IPS-18c (cell line): ENCODE results near the gene SUGT1.
"Not testable (repeated sequence)": the region's sequence is repeated elsewhere in the genome, so short reads cannot be mapped to it uniquely, and the experiment has no call there.

Source experiments
- H3K4me3 ChIP-seq: 2 replicates; pipeline ENCODE4 v1.7.0; 2013; ENCODE audit warnings: low read depth, mild to moderate bottlenecking, low read length, moderate library complexity; ENCODE audit not compliant: insufficient read depth
- H3K9me3 ChIP-seq: one replicate; pipeline ENCODE4 v1.6.1; 2013; ENCODE audit warnings: mild to moderate bottlenecking, low read length, moderate library complexity; ENCODE audit not compliant: control insufficient read depth, insufficient read depth

SUGT1 gene

DNA sequence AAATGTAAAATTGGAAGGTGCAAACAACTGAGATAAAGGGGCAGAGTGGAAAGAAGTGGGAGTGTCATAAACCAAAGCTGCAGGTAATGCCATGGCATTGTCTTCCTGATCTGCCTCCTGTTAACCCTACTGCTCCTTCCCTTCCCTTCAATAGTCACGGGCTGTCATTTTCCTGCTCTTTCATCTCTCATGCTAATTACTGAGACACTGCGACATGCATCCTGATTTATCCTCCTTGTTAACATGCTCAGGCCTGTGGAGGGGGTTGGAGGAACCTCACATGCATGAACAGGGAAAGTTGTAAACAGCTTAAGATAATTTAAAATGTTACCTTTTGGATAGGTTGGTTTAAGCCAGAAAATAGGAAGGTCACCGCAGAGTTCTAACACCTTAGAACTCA is 59.7 kb downstream of the SUGT1 start:
- H3K4me3 ChIP-seq = no peak overlapping the region
- H3K9me3 ChIP-seq = peaks cover 3% of the 10 kb centered on the region

DNA sequence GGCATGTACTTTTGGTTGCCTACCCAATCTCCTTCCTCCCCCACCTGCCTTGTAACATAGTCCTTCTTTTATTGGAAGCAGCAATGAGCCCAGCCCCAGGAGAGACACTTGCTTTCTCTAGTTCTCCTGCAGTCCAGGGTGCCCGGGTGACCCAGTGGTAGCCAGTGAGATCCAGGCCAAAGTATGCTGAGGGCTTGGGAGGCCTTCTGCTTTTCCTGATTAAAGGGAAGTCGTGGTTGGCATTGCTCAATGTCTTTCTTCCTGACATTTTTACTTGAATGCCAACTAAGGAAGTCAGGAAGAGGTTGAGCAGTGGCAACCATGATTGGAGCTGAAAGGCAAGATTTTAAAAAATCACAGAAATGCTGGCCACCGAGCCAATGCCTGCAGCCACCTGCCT is 61.3 kb downstream of the SUGT1 start:
- peaks cover 3% of the 10 kb centered on the region for H3K9me3 ChIP-seq
- no peak overlapping the region for H3K4me3 ChIP-seq

DNA sequence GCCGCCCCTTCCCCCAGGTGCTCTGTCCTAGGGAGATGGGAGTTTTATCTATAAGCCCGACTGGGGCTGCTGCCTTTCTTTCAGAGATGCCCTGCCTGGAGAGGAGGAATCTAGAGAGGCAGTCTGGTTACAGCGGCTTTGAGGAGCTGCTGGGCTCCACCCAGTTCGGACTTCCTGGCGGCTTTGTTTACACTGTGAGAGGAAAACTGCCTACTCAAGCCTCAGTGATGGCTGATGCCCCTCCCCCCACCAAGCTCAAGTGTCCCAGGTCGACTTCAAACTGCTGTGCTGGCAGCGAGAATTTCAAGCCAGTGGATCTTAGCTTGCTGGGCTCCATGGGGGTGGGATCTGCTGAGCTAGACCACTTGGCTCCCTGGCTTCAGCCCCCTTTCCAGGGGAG is 68.3 kb downstream of the SUGT1 start:
- peaks cover 15% of the 10 kb centered on the region for H3K9me3 ChIP-seq
- not testable (repeated sequence) for H3K4me3 ChIP-seq

DNA sequence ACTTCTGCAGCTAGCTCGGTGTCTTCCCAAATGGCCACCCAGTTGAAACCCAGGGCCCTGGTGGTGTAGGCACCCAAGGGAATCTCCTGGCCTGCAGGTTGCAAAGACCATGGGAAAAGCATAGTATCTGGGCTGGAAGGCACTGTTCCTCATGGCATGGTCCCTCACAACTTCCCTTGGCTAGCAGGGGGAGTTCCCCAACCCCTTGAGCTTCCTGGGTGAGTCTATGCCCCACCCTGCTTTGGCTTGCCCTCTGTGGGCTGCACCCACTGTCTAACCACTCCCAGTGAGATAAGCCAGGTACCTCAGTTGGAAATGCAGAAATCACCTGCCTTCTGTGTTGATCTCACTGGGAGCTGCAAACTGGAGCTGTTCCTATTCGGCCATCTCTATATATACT is 68.7 kb downstream of the SUGT1 start:
- not testable (repeated sequence) for H3K4me3 ChIP-seq
- peaks cover 15% of the 10 kb centered on the region for H3K9me3 ChIP-seq

DNA sequence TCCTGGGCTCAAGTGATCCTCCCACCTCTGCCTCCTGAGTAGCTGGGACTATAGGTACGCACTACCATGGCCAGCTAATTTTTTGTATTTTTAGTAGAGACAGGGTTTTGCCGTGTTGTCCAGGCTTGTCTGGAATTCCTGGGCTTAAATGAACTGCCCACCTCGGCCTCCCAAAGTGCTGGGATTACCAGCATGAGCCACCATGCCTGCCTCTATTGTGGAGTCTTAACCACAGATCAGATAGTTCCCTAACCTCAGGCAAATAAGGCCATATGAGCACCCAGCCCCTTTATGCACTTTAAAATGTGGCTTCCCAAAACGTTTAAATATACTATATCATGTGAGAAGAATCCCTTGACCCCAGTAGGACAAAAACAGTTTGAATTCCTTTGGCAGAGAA is 70.5 kb downstream of the SUGT1 start:
- no peak overlapping the region for H3K4me3 ChIP-seq
- peaks cover 12% of the 10 kb centered on the region for H3K9me3 ChIP-seq

DNA sequence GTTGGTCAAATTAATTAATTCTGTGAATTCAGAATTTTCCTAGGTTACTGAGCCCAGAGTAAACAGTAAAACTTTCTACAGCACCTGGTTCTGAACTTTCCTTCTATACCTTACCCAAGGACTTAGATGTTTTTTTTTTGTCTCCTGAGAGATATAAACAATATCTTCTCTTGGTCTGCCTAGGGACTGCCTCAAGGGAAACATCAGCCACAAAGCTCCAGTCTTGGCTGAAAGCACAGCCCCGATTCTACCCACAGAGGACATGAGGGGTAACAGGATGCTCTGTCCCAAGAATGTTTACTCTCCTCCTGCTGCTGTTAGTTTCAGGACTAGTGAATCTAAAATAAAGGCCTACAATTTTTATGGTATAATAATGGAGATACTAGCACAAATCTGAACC is 72.7 kb downstream of the SUGT1 start:
- no peak overlapping the region for H3K4me3 ChIP-seq
- peaks cover 11% of the 10 kb centered on the region for H3K9me3 ChIP-seq

DNA sequence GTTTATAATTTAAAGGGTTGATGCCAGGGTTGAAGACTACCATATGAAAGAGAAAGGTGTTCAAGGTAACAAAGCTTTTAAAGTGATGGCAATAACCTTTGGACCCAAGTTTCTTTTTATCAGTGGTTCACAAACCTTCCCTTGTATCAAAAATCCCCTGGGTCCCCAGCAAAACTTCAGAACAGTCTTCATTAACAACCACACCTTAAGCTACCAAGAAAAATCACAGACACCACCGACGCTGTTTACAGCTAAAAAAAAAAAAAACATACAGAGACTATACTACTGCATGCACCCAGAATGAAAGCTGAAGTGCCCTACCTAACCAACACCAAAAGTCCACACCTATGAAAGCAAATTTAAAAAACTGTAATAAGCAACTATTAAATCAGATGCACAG is 73.6 kb downstream of the SUGT1 start:
- Histone ChIP-seq H3K9me3 (peaks cover 6% of the 10 kb centered on the region), H3K4me3 (no peak overlapping the region)

DNA sequence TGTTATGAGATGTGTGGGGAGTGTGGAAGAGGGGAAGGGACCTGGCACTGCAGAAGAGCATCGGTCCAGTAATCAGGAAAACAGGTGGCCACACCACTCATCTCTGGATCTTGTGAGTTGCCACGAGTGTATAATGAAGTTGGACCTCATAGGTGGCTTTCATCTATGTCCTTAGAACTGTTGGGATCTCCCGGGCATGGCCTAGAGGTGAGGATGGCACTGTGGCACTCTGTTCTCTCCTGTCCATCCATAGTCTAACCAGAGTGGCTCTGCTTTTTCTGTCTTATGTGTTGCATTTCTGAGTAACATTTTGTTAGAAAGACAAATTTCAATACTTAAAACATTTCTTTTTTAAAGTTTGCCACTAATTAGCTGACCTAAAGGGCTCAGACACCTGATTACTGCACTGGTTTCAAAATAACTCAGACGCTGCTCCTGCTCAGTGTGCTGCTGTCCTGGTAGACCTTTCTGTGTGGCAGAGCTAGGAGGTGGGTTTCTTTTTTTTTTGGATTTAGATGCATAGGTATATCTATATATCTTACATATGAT is 81.5 kb downstream of the SUGT1 start:
- Histone ChIP-seq H3K4me3 (no peak overlapping the region), H3K9me3 (no peaks in the 10 kb centered on the region)

DNA sequence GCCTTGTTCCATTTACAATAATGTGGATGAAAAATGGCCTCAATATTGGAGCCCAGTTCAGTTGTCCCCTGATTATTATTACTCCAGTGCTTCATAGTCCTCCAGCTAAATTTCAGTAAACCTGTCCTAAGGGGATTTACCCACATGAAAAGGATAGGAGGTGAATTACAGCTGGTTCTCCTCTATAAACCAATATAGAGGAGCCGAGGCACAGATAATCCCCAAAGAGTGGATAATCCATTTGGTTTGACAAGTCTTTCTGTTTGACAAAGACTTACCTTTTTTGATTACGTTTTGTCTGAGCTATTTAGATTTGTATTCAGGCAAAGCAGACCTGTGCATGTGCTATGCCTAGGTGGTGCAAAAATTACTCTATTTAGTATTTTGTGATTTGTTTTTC is 84.3 kb downstream of the SUGT1 start:
- Histone ChIP-seq H3K4me3 (no peak overlapping the region), H3K9me3 (no peaks in the 10 kb centered on the region)

DNA sequence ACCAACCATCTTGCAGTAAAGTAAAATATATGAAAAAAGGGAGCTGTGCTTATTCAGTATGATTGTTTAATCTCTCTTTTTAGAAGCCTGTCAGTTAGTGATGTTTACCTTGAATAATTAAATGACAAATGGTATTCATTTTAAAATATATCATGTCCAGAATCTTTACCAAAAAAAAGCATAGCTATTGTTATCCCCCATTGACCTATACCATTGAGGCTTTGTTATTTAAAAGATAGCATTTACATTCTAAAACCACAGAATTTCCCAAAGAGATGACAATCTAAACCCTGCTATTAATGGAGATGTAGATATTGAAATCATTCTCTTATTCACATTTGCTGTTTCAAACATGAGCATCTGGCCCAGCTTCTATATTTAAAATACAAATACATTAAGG is 84.8 kb downstream of the SUGT1 start:
- Histone ChIP-seq H3K9me3 (no peaks in the 10 kb centered on the region), H3K4me3 (no peak overlapping the region)

DNA sequence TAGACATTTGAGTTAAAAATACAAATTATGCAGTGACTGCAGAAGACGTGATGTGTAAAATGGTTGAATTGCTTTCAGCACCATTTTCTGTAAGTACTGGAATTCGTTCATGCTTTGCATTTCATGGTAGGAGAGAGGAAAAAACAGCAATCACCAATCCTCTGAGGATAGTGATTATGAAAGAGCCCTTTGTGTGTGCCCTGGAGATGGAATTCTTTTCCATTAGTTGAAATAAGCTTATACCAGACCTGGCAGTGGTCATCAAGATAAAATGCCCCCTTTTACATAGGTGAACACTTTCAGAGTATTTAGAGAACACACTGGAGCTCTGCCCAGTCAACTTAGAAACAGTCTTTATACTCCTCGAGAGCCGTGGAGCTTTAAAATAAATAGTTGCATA is 85.3 kb downstream of the SUGT1 start:
- H3K4me3 ChIP-seq = no peak overlapping the region
- no peaks in the 10 kb centered on the region for H3K9me3 ChIP-seq

DNA sequence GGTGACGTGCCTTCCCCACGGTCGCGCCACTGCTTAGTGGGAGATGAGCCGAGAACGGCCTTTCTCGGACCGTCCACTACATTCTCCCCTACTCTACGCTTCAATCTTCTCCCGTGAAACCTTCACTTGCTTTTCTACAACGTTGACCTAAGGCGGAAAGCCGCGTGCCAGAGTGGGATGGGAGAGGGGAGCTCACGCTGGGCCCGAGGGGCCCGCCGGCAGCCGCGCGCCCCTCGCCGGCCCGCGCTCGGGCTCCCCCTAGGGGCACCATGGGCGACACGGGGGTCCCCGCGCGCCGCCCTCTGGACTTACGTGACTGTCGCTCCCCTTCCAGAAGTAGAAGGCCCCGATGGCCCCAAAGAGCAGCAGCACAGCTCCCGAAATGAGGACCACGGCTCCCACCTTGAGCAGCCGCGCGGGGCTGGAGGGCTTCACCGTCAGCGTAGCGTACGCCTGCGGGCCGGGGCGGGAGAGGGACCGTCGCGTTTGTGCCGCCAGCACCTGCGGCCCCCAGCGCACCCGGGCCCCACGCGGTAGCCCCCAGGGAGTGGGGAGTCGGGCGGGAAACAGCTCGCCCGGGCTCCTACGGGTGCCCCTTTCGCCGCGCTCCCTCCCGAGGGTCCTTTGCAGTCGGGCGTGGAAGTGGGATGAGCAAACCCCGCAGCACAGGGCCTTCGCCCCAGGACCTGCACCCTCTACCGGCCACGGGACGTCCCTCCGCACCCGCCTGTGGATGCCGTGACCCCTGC is 86.3 kb downstream of the SUGT1 start:
- H3K4me3 ChIP-seq = peak overlapping the region; percentile 66
- no peaks in the 10 kb centered on the region for H3K9me3 ChIP-seq

DNA sequence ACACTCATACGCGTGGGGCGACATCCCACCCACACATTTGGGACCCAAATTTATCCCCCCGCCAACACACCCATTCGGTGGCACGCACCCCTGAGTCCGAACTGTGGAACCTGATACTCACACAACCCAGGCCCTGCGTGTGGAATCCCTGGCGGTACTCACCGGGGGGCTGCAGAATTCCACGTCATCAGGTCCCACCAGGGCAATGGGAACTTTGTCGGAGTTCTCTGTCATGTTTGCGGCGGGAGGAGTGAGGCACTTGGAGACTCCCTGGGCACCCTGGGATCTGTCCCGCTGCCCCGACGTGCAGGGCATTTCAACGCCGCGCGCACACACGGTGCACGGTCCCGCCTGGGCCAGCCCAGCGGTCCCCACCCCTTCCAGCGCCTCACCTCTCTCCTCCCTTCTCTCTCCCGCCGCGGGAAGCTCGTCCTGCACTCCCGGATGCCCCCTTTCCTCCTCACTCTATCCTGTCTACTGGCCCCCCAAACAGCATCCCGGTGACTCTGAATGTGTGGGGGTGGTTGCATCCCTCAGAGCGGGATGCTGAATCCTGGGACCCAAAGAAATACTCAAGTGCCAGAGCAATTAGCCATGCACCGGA is 86.9 kb downstream of the SUGT1 start, which contains the start of gene CNMD:
Gene CNMD, minus strand, starts transcription at position 353 of the 604 bp plus-strand sequence. Its CDS starts 119 bp downstream, at position 234.
- Histone ChIP-seq H3K4me3 (peak within 1 kb of the TSS; percentile 66), H3K9me3 (no peaks in the 10 kb centered on the region)

DNA sequence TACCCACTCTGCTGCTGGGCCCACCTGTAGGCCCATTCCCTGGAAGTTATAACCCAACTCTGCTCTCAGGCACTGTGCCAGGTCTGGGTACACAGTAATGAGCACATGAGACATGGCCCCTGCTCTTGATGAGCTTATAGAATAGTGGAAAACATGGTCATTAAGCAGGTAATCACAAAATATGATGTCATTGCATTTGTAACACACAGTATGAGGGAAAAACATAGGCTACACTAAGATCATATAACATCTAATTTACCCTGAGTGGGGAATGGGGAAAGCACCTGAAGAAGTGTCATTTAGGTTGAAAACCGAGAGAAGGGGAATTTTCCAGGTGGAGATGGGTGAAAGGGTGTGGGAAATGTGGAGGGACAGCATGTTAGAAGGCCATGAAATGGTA is 90.9 kb downstream of the SUGT1 start:
- H3K9me3 ChIP-seq = no peaks in the 10 kb centered on the region

DNA sequence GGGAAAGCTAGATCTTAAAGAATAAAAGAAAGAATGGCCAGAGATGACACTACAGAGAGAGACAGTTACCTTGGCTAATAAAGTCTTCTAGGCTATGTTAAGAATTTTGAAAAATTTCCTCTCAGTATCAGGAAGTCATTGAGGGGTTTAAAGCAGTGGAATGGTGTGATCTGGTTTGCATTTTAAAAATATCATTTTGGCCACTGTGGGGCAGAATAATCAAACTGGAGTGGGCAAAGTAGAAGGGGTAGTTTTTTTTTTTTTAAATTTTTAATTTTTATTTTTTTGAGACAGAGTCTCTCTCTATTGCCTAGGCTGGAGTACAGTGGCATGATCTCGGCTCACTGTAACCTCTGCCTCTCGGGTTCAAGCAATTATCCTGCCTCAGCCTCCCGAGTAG is 91.4 kb downstream of the SUGT1 start:
- Histone ChIP-seq H3K4me3 (no peak overlapping the region), H3K9me3 (no peaks in the 10 kb centered on the region)

More for the DNA sequence above, 90.9 kb downstream of the SUGT1 start:
- no peak overlapping the region for H3K4me3 ChIP-seq

DNA sequence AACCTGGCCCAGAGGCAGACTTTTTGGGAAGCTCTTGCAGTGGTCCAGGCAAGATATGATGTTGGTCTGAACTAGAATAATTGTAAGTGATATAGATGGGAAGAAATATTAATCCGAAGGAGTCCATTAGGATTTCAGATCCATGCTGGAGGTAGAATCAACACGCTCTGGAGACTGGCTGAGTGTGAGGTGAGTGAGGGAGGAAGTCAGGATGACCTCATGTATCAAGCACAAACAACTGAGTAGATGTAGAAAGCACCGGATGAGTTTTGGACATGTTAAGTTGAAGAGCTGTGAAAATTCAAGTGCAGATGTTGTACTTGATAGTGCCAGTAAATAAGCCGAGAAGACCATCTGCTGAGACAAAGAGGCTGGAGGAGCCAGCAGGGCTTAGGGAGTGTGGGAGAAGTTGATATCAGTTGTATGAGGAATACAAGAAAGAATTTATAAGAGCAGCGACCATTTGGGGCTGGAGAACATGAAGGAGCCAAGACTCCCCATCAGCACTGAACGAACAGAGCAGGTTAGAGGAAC is 92.3 kb downstream of the SUGT1 start:
- H3K4me3 ChIP-seq = no peak overlapping the region

DNA sequence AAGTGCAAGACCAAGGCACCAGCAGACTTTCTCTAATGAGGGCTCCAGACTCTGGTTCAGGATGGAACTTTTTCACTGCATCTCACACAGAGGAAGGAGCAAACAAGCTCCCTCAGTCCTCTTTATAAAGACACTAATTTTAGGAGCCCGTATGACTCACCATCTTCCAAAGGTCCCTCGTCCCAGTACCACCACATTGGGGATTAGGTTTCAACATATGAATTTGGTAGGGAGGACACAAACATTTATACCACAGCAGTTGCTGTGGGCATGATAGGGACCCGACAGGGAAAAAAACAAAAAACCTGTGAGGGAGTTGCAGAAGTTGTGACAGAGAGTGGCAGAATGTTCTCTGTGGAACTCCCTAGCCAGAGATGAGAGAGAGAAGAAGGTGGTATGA is 93.5 kb downstream of the SUGT1 start:
- Histone ChIP-seq H3K9me3 (no peaks in the 10 kb centered on the region), H3K4me3 (no peak overlapping the region)

More for the DNA sequence above, 92.3 kb downstream of the SUGT1 start:
- H3K9me3 ChIP-seq = no peaks in the 10 kb centered on the region

DNA sequence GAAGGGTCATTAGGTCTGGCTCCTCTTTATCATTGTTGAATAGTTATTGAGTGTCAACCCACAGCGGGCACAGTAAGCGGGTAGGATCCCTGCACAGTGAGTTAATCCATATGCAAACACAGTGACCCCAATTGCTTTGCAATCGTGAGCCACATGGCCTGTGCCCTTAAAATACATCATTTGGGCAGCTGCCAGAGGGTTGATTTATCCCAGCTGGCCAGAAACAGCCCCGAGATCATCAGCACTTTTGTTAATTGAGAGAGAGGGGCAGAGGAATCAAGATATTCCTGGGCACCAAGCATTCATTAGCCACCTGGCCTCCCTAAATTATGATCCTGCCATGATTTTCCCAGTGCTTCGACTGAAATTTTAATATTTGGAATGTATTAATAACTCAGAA is 96.8 kb downstream of the SUGT1 start:
- Histone ChIP-seq H3K9me3 (no peaks in the 10 kb centered on the region), H3K4me3 (no peak overlapping the region)
